Spleen (tissue), 11 donors: ENCODE measurements around the gene CTDP1. TPM values are rescaled to one million over a fixed set of nuclear protein-coding genes. Genes with fewer than 3 reads are reported as not detected.

ENCODE experiments used
- DNase-seq: peaks from one replicate; pipeline ENCODE4 v3.0.0-alpha.2; 2020
- H3K27ac ChIP-seq, 8 donors: fragments of 200-600 bp; sonication (generic) in 7 of 8; 1 replicate in 4 of 8; 2 replicates in 4 of 8; pipeline versions ENCODE4 v1.5.0 to v1.8.0; 2016 to 2021; ENCODE audit warnings: inconsistent platforms in 4 of 8, mild to moderate bottlenecking in 4 of 8, moderate library complexity in 1 of 8
- H3K27me3 ChIP-seq, 7 donors: fragments of 200-600 bp; sonication (generic) in 6 of 7; replicated peaks in 1 of 7; 1 replicate in 4 of 7; 2 replicates in 3 of 7; pipeline versions ENCODE4 v1.5.0 to v1.8.0; 2016 to 2021; ENCODE audit warnings: inconsistent platforms in 3 of 7, mild to moderate bottlenecking in 1 of 7
- H3K36me3 ChIP-seq, 6 donors: fragments of 200-600 bp; sonication (generic) in 5 of 6; 1 replicate in 4 of 6; 2 replicates in 2 of 6; pipeline versions ENCODE4 v1.5.0 to v1.8.0; 2016 to 2021; ENCODE audit warnings: inconsistent platforms in 2 of 6
- H3K4me1 ChIP-seq, 6 donors: fragments of 200-600 bp; sonication (generic) in 5 of 6; 1 replicate in 3 of 6; 2 replicates in 3 of 6; pipeline versions ENCODE4 v1.5.0 to v1.8.0; 2016 to 2021; ENCODE audit warnings: inconsistent platforms in 3 of 6
- H3K4me3 ChIP-seq, 8 donors: fragments of 200-600 bp; sonication (generic) in 7 of 8; 1 replicate in 4 of 8; 2 replicates in 4 of 8; pipeline versions ENCODE4 v1.5.0 to v1.8.0; 2016 to 2021; ENCODE audit warnings: inconsistent platforms in 4 of 8, mild to moderate bottlenecking in 4 of 8, moderate library complexity in 2 of 8
- H3K9me3 ChIP-seq, 8 donors: fragments of 200-600 bp; sonication (generic) in 7 of 8; 1 replicate in 4 of 8; 2 replicates in 4 of 8; pipeline versions ENCODE4 v1.5.0 to v1.8.0; 2016 to 2021; ENCODE audit warnings: inconsistent platforms in 4 of 8
- CTCF ChIP-seq, 11 experiments: fragments of 200-600 bp in 7 of 11; fragments of 450-650 bp in 4 of 11; sonication (generic) in 4 of 11; IDR thresholded peaks in 8 of 11; conservative IDR thresholded peaks in 3 of 11; 1 replicate in 7 of 11; 2 replicates in 4 of 11; pipeline versions ENCODE4 v1.4.0 to v1.8.0; 2016 to 2021; ENCODE audit warnings: antibody characterized with exemption in 11 of 11, inconsistent platforms in 4 of 11, mild to moderate bottlenecking in 1 of 11
- POLR2A ChIP-seq, 3 donors: fragments of 450-650 bp; IDR thresholded peaks; one replicate each; pipeline ENCODE4 v1.5.1; 2017; ENCODE audit warnings: antibody characterized with exemption in 3 of 3, mild to moderate bottlenecking in 1 of 3
- POLR2AphosphoS5 ChIP-seq, 3 donors: sonication (generic); formaldehyde crosslinking; IDR thresholded peaks; one replicate each; pipeline ENCODE4 v1.5.1; 2017; ENCODE audit warnings: antibody characterized with exemption in 3 of 3
- WGBS, 5 donors: extraction: QIAGEN DNeasy Blood & Tissue Kit in 3 of 5; methylation state at CpG; one replicate each; pipeline versions ENCODE4 v1.1.5 to v1.1.7; 2013 to 2018; 5-methylcytosine and 5-hydroxymethylcytosine counted together
- intact Hi-C: fragments of 100-400 bp; cut with DNase I; formaldehyde crosslinking; loops from one replicate; pipeline ENCODE4 v1.15.0; 2023; ENCODE audit warnings: low total_unique reads
- polyA plus RNA-seq, 3 donors: library from polyadenylated mRNA; stranded (reverse); fragments of 200-250 nt; gene quantifications; one replicate each; pipeline ENCODE4 v1.2.1, GENCODE V29; 2013
- total RNA-seq, 7 donors: library from RNA; depleted of rRNA in 3 of 7; stranded (reverse); fragments of >200 nt in 3 of 7; fragmentation: NEBNext Ultra II Directional in 4 of 7; extraction: Animal tissue kit (Norgen Biotek cat#: 25700) in 4 of 7; gene quantifications; one replicate each; pipeline versions ENCODE4 v1.1.0 to v1.2.1, GENCODE V29; 2016 to 2021
- donor health status: healthy with polysubstance abuse.
- donor health status: DM: no; HTN: no; CAD: no; lungs with moderate emphysema.
- donor health status: DM: no; HTN: no; CAD: no.
- donor health status: Bipolar disorder and iron deficiency.
- donor health status: healthy.
- donor health status: DM: no; HTN: no; CAD: no.
- donor health status: DM: yes; HTN: yes; CAD: no.

CTDP1 gene
- total and polyA plus RNA-seq, 10 donors, result 13.6 to 54.6 (median 28.6) TPM

- no peak for DNase-seq
- intact Hi-C loops, result loop anchor here (2.0 to 5.0 kb wide), 2 partner anchors 117 to 264 kb away; no protein-coding TSS in a partner anchor
- H3K27ac ChIP-seq, result no peak overlapping the region
- WGBS, 5 donors, result 76 to 85% (median 81%) methylated on average over 9 of the region's 9 CpGs
- H3K4me1 ChIP-seq, result peaks cover 12 to 26% (median 20%) of the 10 kb centered on the region in 6 donors
- no peak for TF ChIP-seq POLR2A (IDR thresholded peaks at IDR 0.05)
- TF ChIP-seq POLR2AphosphoS5 (IDR thresholded peaks at IDR 0.05), result no peak
- no peak for TF ChIP-seq CTCF (IDR thresholded peaks at IDR 0.05 in 8 of 11, conservative IDR thresholded peaks at IDR 0.05 in 3 of 11)
- H3K9me3 ChIP-seq, result no peaks in the 10 kb centered on the region
- peaks cover 0 to 13% (median 0%) of the 10 kb centered on the region in 7 donors for H3K27me3 ChIP-seq
- H3K4me3 ChIP-seq, result no peak overlapping the region
- H3K36me3 ChIP-seq, result no peaks in the 10 kb centered on the region
Observed at GRCh38 chr18:79644666-79645057, 34.9 kb upstream of the CTDP1 start.

- intact Hi-C loops, result loop anchor here (2.0 kb wide), 1 partner anchor 265 kb away; no protein-coding TSS in a partner anchor
- no peak overlapping the region for H3K4me3 ChIP-seq
- peaks cover 12 to 26% (median 20%) of the 10 kb centered on the region in 6 donors for H3K4me1 ChIP-seq
- no peaks in the 10 kb centered on the region for H3K9me3 ChIP-seq
- H3K27me3 ChIP-seq, result peaks cover 0 to 7% (median 0%) of the 10 kb centered on the region in 7 donors
- no peaks in the 10 kb centered on the region for H3K36me3 ChIP-seq
- 80 to 83% (median 82%) methylated on average over 20 to 21 of the region's 21 CpGs for WGBS, 5 donors
- TF ChIP-seq POLR2A (IDR thresholded peaks at IDR 0.05), result no peak
- no peak for TF ChIP-seq POLR2AphosphoS5 (IDR thresholded peaks at IDR 0.05)
- no peak for TF ChIP-seq CTCF (IDR thresholded peaks at IDR 0.05 in 8 of 11, conservative IDR thresholded peaks at IDR 0.05 in 3 of 11)
- H3K27ac ChIP-seq, result no peak overlapping the region
- no peak for DNase-seq
Observed at GRCh38 chr18:79645291-79645983, 34.2 kb upstream of the CTDP1 start.

DNA sequence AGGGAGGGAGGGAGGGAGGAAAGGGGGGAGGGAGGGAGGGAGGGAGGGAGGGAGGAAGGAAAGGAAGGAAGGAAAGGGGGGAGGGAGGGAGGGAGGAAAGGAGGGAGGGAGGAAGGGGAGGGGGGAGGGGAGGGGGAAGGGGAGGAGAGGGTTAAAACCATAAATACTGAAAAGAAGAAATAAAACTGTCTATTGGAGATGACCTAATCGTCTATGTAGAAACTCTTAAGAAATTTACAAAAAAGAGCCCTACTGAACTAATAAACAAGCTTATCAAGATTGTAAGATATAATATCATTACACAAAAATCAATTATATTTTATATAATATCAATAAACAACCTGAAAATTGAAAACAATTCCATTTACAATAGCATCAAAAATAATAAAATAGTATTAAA lies 32.3 kb upstream of the CTDP1 start:
- intact Hi-C loops, result no loop called here
- TF ChIP-seq POLR2A (IDR thresholded peaks at IDR 0.05), result no peak
- TF ChIP-seq POLR2AphosphoS5 (IDR thresholded peaks at IDR 0.05), result no peak
- no peak for TF ChIP-seq CTCF (IDR thresholded peaks at IDR 0.05 in 8 of 11, conservative IDR thresholded peaks at IDR 0.05 in 3 of 11)
- no peak for DNase-seq
- Histone ChIP-seq H3K27ac (no peak overlapping the region), H3K9me3 (no peaks in the 10 kb centered on the region), H3K4me1 (peaks cover 12 to 23% (median 19%) of the 10 kb centered on the region in 6 donors), H3K36me3 (no peaks in the 10 kb centered on the region), H3K4me3 (no peak overlapping the region), H3K27me3 (peaks cover 0 to 3% (median 0%) of the 10 kb centered on the region in 7 donors)
- 0 to 24% (median 4%) methylated on average over 1 of the region's 1 CpG for WGBS, 5 donors

GRCh38 chr18:79650959-79651358 lies 28.6 kb upstream of the CTDP1 start:
- Histone ChIP-seq H3K36me3 (no peaks in the 10 kb centered on the region), H3K9me3 (peaks cover 0 to 6% (median 3%) of the 10 kb centered on the region in 8 donors), H3K4me1 (no peaks in the 10 kb centered on the region), H3K4me3 (no peak overlapping the region), H3K27ac (no peak overlapping the region), H3K27me3 (peaks cover 0 to 3% (median 0%) of the 10 kb centered on the region in 7 donors)
- intact Hi-C loops, result no loop called here
- no peak for TF ChIP-seq POLR2AphosphoS5 (IDR thresholded peaks at IDR 0.05)
- no peak for TF ChIP-seq POLR2A (IDR thresholded peaks at IDR 0.05)
- TF ChIP-seq CTCF (IDR thresholded peaks at IDR 0.05 in 8 of 11, conservative IDR thresholded peaks at IDR 0.05 in 3 of 11), result no peak
- WGBS, 5 donors, result 80 to 92% (median 83%) methylated on average over 11 of the region's 11 CpGs
- DNase-seq, result no peak
